CD4-positive, alpha-beta T cell treated with Interferon gamma for 1 hour (primary cell): ENCODE measurements around the gene SUGCT.
"Not testable (repeated sequence)": the region's sequence is repeated elsewhere in the genome, so short reads cannot be mapped to it uniquely, and the experiment has no call there.

Source experiments
- DNase-seq: peaks from one replicate; pipeline ENCODE4 v3.0.0-alpha.2; 2020

SUGCT gene

GRCh38 chr7:40587419-40587818 is 452.6 kb downstream of the SUGCT start:
- DNase-seq = no peak

- DNase-seq = no peak
Observed at GRCh38 chr7:40595129-40595528, 460.3 kb downstream of the SUGCT start.

DNA sequence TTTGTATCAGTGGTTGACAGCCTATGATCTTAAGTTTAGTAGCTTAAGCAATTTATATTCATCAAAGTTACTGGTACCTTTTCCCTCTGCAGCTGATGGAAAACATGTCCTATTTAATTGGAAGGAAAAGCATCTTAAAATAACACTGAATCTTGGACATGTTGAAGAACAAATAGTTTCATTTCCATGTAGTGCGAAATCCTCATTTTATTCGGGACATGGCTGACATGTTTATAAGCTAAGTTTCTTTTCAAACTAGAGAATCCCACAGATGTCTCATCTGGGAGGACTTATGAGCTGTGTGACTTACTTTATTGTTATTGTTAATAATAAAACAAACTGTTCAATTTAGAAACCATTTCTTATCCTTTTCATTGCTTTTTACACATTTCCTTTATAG is 461.0 kb downstream of the SUGCT start:
- DNase-seq = no peak

- no peak for DNase-seq
Observed at GRCh38 chr7:40597517-40597916, 462.7 kb downstream of the SUGCT start.

DNA sequence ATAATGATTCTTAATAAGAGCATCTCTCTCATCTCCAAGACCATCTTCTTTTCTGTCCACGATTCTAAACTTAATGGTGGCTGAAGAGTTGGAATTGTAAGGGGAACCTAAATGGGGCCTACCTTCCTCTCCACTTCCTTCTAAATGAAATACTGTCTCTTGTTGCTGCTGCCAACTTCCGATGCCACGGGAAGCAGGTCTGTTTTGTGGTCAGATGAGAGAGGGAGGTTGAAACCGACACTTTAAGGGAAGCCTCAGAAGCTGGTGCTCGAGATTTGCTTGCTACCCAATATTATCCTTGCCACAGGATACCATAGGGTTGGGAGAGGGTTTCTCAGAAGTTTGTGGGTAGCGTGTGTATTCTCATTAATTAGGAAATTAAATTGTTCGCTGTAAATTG is 464.1 kb downstream of the SUGCT start:
- no peak for DNase-seq

- DNase-seq = no peak
Observed at GRCh38 chr7:40599836-40600235, 465.0 kb downstream of the SUGCT start.

- DNase-seq = not testable (repeated sequence)
Observed at GRCh38 chr7:40602351-40602750, 467.5 kb downstream of the SUGCT start.

DNA sequence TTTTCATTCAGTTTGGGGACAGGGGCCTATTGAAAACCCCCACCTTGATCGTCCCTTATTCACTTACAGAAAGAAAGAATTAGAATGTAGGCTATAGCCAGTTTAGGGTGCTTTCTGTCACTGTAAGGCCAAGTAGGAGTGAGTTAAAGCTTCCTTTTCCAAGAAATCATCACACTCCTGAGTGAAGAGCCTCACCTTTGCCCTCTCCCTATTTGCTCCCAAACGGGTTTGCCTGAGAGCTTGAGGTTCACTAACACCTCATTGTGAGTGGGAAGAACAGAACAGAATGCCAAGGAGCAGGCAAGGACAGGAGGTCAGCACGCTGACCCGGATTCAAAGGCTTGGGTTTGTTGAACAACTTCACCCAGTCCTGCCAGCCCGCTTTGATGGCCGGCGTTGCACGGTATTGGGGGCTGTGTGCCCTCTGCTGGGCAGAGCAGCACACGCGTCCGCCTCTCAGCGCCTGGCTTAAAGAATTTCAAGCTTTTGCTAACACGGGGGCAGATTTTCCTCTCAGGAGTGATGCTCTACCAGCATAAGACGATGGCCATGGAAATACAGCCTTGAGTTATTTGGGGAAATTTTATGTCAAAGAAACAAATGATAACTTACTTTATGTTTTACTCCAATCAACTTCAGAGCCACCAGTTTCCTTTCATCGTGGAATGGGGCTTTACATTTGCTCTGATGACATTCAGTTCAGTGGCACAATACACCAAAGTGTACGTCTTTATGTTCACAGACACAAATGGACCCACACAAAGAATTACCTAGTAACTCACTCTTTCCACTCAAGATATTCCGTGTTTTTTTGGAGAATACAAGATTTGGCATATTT is 470.0 kb downstream of the SUGCT start:
- DNase-seq = peak; percentile 16

DNA sequence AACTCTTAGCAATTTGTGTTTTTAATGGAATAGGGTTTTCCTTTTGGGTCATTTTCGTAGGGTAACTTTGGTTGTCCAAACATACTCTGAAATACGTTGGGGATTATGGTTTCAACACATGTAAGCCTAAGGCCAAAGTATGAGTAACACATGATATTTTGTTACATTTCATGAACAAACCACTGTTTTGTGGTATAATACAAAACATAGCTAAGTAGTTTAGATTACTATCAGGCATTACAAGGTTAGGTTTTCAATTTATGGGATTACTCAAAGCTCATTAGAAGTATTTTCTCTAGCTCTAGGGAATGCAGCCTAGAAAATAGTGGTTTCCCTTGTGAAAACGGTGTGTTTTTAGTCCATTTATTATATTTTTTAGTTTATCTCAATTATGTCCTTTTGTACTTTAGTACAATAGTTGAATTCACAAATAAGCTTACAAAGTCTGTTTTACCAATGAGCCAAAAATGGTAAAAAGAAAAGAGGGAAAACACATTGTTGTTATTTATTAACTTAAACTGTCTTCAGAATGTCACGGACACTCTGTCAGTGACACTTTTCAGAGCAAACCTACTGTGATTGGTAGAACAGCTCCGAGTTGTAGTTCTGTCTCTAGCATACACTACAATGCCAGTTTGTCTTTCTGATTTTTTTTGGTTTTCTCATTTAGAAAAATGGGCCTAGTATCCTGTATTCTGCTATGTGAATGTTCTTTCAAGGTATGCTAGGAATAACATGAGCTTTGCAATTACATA is 473.7 kb downstream of the SUGCT start:
- no peak for DNase-seq

- DNase-seq = no peak
Observed at GRCh38 chr7:40610461-40610860, 475.7 kb downstream of the SUGCT start.

GRCh38 chr7:40611095-40611871 is 476.5 kb downstream of the SUGCT start:
- DNase-seq = no peak

GRCh38 chr7:40612298-40612697 is 477.5 kb downstream of the SUGCT start:
- DNase-seq = no peak

DNA sequence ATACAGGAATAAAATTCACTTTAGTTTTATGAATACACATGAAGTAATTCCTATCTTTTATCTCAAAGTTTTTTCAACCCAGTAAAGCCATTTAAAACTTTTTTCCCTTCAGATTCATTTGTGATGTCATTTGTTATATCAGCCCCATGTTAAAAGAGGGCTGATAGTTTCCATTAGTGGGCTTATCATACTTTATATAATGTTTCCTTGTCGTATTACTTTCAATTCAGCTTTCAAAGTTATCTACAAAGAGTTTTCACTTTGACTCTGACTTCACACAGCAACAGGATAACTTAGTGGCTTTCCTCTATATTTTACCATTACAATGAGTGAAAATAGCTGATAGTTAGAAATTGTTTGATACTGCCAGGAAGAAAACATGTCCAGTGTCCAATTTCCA is 484.8 kb downstream of the SUGCT start:
- DNase-seq = no peak

GRCh38 chr7:40621592-40621998 is 486.8 kb downstream of the SUGCT start:
- no peak for DNase-seq

DNA sequence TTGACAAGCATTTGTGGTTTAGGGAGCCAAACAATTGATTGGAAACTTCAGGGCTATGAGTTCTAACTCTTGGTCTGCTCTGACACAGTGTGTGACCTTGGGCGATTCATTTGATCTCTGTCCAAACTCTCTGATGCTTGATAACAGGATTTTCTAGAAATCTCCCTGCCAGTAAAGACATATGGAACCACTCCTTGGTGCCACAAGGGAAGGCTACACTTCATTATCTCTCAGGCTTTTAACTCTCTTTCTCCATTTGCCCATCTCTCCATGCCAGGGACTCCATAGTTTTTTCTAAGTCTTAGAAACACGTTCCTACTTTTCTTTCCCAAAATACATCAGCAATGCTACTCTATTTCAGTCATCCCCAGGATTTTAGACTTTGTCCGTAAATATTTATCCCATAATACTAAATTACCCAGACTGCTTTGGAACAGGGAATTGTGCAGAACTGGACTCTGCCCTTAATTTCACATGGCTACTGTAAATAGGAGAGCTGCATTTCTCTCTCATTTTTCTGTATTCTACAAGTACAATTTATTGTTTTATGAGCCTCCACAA is 488.2 kb downstream of the SUGCT start:
- no peak for DNase-seq

- no peak for DNase-seq
Observed at GRCh38 chr7:40623863-40624262, 489.1 kb downstream of the SUGCT start.

DNA sequence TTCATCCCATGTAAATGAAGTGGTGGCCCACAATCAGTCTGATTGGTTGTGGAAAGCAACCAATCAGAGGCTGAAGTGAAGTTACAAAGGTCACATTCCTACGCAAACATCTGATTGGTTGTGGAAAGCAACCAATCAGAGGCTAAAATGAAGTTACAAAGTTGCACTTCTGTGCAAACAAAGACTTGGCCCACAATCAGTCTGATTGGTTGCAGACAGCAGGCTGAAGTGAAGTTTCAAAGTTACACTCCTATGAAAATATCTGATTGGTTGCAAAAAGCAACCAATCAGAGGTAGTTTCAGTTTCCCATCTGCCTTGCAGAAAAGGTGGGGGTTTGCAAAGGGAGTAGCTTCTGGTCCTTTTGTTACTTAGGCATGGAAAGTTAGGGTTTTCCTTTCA is 492.6 kb downstream of the SUGCT start:
- not testable (repeated sequence) for DNase-seq

DNA sequence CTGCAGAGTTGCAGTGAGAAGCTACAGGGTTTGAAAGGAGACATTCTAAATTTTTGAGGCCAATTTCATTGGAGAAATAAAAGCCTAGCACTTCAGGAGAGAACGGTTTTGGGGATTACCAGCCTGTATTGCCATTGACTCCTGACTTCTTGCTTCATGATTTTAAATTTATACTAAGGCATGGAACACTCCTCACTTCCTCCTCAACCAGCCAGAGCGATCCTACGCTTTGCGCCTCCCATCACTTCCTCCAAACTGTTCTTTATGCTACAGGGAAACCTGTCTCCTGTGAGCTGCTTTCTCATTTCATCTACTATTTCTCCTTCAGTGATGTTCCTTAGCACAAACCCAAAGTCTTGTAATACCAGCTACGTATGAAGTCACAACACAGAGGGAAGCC is 495.1 kb downstream of the SUGCT start:
- DNase-seq = no peak

- no peak for DNase-seq
Observed at GRCh38 chr7:40634118-40634517, 499.3 kb downstream of the SUGCT start.

GRCh38 chr7:40638545-40639320 is 503.9 kb downstream of the SUGCT start:
- DNase-seq = no peak

GRCh38 chr7:40640566-40640965 is 505.8 kb downstream of the SUGCT start:
- DNase-seq = no peak

DNA sequence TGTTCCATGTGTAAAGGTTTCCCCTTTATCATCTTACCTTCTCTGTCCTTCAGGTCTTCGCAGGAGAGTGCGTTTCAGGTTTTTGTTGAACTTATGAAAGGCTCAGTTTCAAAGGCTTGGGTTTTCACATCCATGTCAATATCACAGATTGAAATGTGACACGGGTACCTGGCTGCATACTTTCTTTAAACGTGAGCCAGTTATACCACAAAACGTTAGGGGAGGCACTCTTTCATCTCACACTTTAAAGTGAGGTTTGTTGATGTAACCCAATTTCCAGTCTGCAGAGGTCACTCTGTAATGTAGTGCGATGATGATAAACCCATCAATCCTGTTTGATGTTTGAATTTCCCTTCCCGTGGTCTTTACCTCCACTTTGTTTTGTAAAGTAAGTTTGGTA is 506.9 kb downstream of the SUGCT start:
- DNase-seq = no peak
